ENCODE results near the gene CATSPERB.

GRCh38 chr14:91780452-91780851, 48.6 kb upstream of the CATSPERB start:
- TF ChIP-seq, protein P1, sequence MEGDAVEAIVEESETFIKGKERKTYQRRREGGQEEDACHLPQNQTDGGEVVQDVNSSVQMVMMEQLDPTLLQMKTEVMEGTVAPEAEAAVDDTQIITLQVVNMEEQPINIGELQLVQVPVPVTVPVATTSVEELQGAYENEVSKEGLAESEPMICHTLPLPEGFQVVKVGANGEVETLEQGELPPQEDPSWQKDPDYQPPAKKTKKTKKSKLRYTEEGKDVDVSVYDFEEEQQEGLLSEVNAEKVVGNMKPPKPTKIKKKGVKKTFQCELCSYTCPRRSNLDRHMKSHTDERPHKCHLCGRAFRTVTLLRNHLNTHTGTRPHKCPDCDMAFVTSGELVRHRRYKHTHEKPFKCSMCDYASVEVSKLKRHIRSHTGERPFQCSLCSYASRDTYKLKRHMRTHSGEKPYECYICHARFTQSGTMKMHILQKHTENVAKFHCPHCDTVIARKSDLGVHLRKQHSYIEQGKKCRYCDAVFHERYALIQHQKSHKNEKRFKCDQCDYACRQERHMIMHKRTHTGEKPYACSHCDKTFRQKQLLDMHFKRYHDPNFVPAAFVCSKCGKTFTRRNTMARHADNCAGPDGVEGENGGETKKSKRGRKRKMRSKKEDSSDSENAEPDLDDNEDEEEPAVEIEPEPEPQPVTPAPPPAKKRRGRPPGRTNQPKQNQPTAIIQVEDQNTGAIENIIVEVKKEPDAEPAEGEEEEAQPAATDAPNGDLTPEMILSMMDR (IDR thresholded peaks at IDR 0.05), result no peak
- TF ChIP-seq POLR2A (IDR thresholded peaks at IDR 0.05), result no peak
